HCT116 (cell line): Measurements from ENCODE around the gene ARHGAP40.

Experiments used
- CTCF ChIP-seq, 3 experiments: fragments of 200-600 bp in 1 of 3; sonication (generic) in 1 of 3; IDR thresholded peaks in 2 of 3; conservative IDR thresholded peaks in 1 of 3; 2 replicates each; pipeline ENCODE4 v1.5.1; 2012 to 2017; ENCODE audit warnings: low read depth in 2 of 3, low read length in 2 of 3, antibody characterized with exemption in 1 of 3, borderline replicate concordance in 1 of 3, control low read depth in 1 of 3, mild to moderate bottlenecking in 1 of 3, mixed read lengths in 1 of 3, mixed run types in 1 of 3, moderate library complexity in 1 of 3; ENCODE audit not compliant: insufficient read depth in 1 of 3
- EZH2 ChIP-seq: fragments of 200-600 bp; sonication (generic); IDR thresholded peaks from 2 replicates; pipeline ENCODE4 v1.6.1; 2017; ENCODE audit warnings: antibody characterized with exemption, mixed run types
- EZH2phosphoT487 ChIP-seq: fragments of 200-600 bp; IDR thresholded peaks from 2 replicates; pipeline ENCODE4 v1.6.1; 2018; ENCODE audit warnings: antibody characterized with exemption, borderline replicate concordance
- FOSL1 ChIP-seq: IDR thresholded peaks from 2 replicates; pipeline ENCODE4 v1.6.1; 2012; ENCODE audit warnings: low read depth
- POLR2A ChIP-seq: IDR thresholded peaks from 2 replicates; pipeline ENCODE4 v1.7.0; 2011; ENCODE audit warnings: borderline replicate concordance; ENCODE audit not compliant: insufficient read depth, insufficient read length; ENCODE audit errors: extremely low read depth
- POLR2AphosphoS5 ChIP-seq: IDR thresholded peaks from 2 replicates; pipeline ENCODE4 v1.6.1; 2011; ENCODE audit warnings: mild to moderate bottlenecking, low read depth, low read length, moderate library complexity
- SIN3A ChIP-seq: IDR thresholded peaks from 2 replicates; pipeline ENCODE4 v1.6.1; 2012; ENCODE audit warnings: low read depth
- TF ChIP-seq, protein P1 (sequence below): IDR thresholded peaks from 2 replicates; pipeline ENCODE4 v1.6.1; 2011; ENCODE audit warnings: mild to moderate bottlenecking, low read length, moderate library complexity; ENCODE audit not compliant: insufficient replicate concordance; ENCODE audit errors: extremely low read depth

DNA sequence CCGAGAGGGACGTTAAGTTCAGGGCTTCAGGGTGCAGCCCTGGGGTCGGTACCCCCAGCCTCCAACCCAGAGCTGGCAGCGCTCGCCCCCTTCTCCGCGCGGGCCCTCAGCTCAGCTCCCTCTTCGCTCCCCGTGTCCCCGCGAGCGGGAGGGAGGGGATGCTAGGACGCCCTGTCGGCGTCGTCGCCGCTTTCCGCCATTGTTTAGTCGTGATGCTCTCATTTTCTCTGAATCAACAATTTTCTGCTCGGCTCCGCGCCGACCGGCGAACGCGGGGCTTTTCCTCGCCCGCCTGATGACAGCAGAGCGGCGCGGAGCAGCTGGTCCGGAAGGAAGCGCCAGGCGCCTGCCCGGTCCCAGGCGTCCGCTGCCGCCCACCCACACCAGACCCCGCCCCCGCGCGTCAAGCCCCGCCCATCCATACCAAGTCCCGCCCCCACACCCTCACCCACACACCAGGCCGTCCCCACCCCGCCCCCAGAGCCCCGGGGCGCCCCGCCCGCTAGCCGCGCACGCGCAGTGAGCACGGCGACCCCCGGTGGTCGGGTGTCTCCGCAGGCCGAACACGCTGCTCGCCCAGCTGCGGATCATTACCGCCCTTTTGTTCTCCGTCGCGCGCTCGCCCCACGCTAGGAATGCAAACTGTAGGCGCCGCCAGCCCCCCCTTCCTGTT lies 72.6 kb downstream of the ARHGAP40 start:
- TF ChIP-seq CTCF (IDR thresholded peaks at IDR 0.05 in 2 of 3, conservative IDR thresholded peaks at IDR 0.05 in 1 of 3; ENCODE audit: borderline replicate concordance in 1 of 3, insufficient read depth in 1 of 3, low read depth in 2 of 3, low read length in 2 of 3), result no peak
- no peak for TF ChIP-seq EZH2phosphoT487
- no peak for TF ChIP-seq SIN3A
- TF ChIP-seq FOSL1, result no peak
- TF ChIP-seq POLR2A, result no peak
- no peak for TF ChIP-seq POLR2AphosphoS5
- TF ChIP-seq EZH2, result no peak
- TF ChIP-seq, protein P1, sequence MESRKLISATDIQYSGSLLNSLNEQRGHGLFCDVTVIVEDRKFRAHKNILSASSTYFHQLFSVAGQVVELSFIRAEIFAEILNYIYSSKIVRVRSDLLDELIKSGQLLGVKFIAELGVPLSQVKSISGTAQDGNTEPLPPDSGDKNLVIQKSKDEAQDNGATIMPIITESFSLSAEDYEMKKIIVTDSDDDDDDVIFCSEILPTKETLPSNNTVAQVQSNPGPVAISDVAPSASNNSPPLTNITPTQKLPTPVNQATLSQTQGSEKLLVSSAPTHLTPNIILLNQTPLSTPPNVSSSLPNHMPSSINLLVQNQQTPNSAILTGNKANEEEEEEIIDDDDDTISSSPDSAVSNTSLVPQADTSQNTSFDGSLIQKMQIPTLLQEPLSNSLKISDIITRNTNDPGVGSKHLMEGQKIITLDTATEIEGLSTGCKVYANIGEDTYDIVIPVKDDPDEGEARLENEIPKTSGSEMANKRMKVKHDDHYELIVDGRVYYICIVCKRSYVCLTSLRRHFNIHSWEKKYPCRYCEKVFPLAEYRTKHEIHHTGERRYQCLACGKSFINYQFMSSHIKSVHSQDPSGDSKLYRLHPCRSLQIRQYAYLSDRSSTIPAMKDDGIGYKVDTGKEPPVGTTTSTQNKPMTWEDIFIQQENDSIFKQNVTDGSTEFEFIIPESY, result no peak
